NCI-H460 (cell line): ENCODE measurements around the gene CDON. TPM values are rescaled to one million over a fixed set of nuclear protein-coding genes. Genes with fewer than 3 reads are reported as not detected.

Source experiments
- DNase-seq: peaks from one replicate; pipeline ENCODE4 v3.0.0-alpha.2; 2016; ENCODE audit warnings: low read depth; ENCODE audit errors: extremely low read depth
- polyA plus RNA-seq: library from polyadenylated mRNA; depleted of rRNA; stranded (reverse); fragments of >200 nt; gene quantifications from 2 replicates; pipeline ENCODE4 v1.2.3, GENCODE V29; 2014; cell fraction: nucleus; rRNA removed
- total RNA-seq: library from RNA; depleted of rRNA; stranded (reverse); fragments of >200 nt; shearing (Covaris generic); gene quantifications from 2 replicates; pipeline ENCODE4 v1.2.3, GENCODE V29; 2014; rRNA removed

CDON gene, protein sequence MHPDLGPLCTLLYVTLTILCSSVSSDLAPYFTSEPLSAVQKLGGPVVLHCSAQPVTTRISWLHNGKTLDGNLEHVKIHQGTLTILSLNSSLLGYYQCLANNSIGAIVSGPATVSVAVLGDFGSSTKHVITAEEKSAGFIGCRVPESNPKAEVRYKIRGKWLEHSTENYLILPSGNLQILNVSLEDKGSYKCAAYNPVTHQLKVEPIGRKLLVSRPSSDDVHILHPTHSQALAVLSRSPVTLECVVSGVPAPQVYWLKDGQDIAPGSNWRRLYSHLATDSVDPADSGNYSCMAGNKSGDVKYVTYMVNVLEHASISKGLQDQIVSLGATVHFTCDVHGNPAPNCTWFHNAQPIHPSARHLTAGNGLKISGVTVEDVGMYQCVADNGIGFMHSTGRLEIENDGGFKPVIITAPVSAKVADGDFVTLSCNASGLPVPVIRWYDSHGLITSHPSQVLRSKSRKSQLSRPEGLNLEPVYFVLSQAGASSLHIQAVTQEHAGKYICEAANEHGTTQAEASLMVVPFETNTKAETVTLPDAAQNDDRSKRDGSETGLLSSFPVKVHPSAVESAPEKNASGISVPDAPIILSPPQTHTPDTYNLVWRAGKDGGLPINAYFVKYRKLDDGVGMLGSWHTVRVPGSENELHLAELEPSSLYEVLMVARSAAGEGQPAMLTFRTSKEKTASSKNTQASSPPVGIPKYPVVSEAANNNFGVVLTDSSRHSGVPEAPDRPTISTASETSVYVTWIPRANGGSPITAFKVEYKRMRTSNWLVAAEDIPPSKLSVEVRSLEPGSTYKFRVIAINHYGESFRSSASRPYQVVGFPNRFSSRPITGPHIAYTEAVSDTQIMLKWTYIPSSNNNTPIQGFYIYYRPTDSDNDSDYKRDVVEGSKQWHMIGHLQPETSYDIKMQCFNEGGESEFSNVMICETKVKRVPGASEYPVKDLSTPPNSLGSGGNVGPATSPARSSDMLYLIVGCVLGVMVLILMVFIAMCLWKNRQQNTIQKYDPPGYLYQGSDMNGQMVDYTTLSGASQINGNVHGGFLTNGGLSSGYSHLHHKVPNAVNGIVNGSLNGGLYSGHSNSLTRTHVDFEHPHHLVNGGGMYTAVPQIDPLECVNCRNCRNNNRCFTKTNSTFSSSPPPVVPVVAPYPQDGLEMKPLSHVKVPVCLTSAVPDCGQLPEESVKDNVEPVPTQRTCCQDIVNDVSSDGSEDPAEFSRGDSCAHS (N-terminal part only)
- 3.4 and 3.7 TPM in 2 replicates for total RNA-seq
- polyA plus RNA-seq = 2.3 and 2.4 TPM in 2 replicates

DNA sequence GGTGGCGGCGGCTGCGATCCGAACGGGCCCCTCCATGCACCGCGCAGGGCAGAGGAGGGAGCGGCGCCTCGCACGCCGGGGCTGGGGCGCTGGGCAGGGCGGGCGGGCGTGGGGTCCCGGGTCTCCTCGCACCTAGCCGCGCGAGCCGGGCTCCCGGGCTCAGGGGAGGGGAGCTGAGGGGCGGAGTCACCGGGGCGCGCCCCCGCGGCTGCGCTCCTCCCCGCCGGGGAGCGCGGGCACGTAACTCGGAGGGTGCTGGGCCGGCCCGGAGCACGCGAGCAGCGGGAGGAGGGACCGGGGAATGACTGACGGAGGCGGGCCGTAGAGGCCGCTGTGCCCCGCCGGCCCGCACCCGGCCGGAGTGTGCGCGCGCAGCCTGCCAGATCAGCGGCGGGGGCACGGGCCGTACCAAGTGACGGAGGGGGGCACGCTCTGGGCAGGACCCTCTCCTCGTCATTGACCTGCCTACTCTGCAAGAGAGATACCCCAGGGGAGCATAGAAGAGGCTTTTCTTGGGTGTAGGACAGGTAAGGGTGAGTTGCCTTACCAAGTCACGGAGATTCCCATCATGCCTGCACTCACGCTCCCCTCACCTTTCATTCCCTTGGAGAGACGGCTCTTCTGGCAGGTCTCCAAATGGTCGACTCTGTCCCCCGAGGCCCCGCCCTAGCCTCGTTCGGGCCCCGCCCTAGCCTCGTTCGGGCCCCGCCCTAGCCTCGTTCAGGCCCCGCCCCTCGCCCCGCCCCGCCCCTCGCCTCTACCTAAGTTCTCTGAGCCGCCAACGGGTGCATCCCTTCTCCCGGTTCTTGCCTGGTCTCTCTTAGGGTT is at the start of gene CDON:
Gene CDON (minus strand): TSS at position 188 of the 828 bp plus-strand sequence. CDS start 39,390 bp downstream, outside the sequence.
- DNase-seq = peak; percentile 84

DNA sequence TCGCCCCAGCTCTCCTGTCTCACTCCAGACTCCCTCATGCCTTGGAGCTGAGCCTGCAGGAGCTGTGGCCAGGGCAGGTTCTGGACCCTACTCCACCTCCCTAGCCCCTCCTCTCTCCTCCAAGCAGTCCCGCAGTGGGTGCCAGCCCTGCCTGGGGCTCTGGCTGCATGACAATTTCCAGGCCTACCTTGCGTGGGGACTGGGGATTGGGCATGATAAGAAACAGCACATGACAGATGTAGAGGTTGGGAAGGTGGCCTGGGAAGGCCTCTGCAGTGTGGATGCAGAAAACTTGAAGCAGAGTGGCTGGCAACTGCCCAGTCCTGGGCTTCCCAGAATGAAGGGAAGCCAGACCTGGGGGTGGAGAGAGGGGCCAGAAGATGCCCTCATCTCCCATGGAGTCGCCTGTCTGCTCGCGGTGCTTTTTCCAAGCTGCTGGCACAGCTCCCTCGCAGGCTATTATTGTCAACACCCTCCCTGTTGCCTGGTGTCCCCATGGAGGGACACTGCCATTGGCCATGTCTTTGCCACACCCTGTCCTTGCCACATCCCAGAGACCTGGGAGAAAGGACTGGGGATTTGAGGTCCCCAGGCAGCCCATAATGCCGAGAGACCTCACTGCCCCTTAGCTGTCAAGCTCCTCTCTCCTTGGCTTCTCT is 48.9 kb upstream of the CDON start:
- no peak for DNase-seq

- DNase-seq = no peak
These were observed 47.5 kb upstream of the CDON start for GRCh38 chr11:126109941-126110731.

- no peak for DNase-seq
These were observed 44.1 kb upstream of the CDON start for GRCh38 chr11:126106594-126107328.

DNA sequence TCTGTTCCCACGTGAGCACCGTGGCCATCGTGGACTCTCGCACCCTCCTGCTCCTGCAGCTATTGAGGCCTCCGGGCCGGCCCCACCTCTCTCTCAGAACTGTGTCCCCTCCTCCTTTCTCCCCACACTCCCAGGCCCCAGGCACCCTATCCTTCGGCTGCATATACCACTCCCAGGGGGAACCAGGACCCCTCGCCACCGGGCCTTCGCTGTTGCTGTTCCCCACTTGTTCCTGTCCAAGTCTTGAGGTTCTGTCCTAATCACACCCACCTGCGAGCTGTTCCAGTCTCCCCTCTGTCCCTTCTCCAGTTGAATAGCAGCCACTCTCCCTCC is 43.0 kb upstream of the CDON start:
- no peak for DNase-seq

- DNase-seq = no peak
These were observed 42.5 kb upstream of the CDON start for GRCh38 chr11:126105022-126105747.

GRCh38 chr11:126104420-126104819 is 41.8 kb upstream of the CDON start:
- DNase-seq = no peak

DNA sequence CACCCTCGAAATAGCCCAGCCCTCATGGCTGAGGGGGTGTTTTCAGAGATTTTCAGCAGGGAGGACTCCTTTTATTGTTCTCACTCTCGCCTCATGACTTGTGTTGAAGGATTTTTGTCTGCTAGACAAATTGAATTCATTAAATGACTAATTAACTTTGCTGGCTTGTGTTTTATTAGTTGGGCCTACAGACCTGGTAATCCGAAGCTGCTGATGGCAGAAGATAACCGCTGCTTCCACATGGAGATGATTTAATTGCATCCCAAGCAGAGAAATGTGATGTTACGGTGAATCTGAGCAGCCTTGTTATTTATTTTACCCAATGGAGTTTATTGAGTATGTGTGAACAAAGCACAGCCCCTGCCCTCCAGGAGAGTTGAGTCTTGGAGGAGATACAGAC is 40.5 kb upstream of the CDON start:
- no peak for DNase-seq

- no peak for DNase-seq
These were observed 39.8 kb upstream of the CDON start for GRCh38 chr11:126102436-126102981.

DNA sequence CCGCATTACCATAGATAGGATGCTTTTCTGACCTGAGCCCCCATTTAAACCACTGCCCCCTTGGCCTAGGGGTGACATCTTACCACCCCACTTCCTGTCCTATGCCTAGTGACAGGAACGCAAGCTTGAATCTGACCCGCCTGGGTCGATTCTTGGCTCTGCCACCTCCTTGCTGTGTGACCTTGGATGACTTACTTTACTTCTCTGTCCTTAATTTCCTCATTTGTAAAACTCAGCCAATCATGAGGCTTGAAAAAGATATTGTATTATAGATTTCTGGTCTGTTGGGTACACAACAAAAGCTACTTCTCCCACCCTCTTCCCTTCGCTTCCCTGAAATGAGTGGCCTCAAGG is 39.2 kb upstream of the CDON start:
- no peak for DNase-seq

GRCh38 chr11:126101251-126101929 is 38.7 kb upstream of the CDON start:
- DNase-seq = no peak

DNA sequence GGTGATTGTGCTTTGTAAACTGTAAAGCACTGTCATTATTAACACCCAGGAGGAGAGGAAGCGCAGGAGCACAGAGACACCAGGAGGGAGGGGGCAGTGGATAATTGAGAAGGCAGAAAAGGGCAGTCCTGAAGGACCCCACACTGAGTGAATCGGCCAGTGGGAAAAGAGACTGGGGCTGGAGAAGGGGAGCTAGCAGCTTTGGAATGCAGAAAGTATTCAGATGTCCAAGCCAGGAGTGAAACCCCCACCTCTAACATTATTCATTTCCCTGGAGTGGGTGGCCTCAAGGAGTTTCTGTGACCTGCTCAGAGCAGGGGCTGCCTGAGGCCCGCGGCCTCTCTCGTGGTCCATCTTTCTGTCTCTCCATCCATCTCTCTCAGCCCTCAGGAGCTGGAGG is 38.0 kb upstream of the CDON start:
- DNase-seq = no peak

- no peak for DNase-seq
These were observed 35.6 kb upstream of the CDON start for GRCh38 chr11:126098204-126098769.

DNA sequence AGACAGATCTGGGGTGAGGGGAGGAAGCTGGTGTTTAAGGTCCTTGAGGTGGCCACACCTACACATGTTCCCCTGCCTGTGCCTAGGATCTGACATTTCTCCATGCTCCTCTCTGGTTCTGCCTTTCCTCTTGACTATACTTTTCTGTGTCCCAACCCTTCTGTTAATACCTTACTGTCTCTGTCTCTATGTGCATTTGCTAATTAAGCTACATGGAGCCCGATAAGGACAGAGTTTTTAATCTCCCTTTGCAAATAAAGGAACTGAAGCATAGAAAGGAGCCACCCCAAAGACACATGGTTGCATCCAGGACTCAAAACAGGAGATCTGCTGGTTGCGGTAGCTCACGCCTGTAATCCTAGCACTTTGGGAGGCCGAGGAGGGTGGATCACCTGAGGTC is 33.1 kb upstream of the CDON start:
- DNase-seq = no peak

DNA sequence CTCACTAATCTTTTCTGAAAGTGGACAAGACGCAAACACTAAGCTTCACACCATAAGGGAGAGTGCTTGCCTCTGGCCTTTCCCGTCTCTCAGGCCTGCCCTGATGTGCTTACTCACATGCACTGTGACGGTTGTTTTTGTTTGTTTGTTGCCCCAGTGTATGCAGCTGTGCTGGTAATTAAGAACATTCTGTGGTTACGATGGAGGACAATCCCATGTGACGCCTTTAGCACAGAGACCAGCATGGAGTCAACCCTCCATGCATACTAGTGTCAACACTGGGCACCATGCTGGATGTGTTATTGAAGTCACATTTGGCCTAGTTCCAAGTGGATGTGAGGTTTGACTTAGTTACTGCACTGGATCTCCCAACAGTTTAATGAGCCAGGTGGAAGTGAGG is 27.8 kb upstream of the CDON start:
- no peak for DNase-seq

DNA sequence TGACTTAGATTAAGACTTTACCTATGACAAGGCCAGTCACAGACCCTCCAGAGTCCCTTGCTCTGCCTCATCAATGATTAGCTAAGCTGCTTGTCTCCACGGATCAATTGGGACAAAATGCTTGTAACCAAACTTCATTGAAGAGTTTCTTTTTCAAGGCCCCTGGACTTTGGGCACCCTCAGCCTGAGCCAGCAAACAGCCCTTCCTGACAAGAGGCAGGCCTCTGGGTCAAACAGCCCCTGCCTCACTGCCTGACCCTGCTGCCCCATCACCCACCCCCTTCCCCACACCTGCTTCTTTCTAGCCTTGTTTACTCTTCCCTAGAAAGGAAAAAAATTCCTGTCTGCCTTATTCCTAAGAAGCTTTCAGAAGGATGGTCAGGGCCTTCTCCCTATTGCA is 26.3 kb upstream of the CDON start:
- DNase-seq = no peak
